Measurements from ENCODE around the gene PCDH8. TPM values are rescaled to one million over a fixed set of nuclear protein-coding genes. Genes with fewer than 3 reads are reported as not detected.

The PCDH8 gene
- total and polyA plus RNA-seq, 2 of the 4 experiments (the other 2 are of a cell fraction), result not detected

GRCh38 chr13:52833296-52833875, 15.1 kb downstream of the PCDH8 start:
- no peak for TF ChIP-seq NFE2L2 (IDR thresholded peaks at IDR 0.05; ENCODE audit: low read depth, low read length)
- TF ChIP-seq ELK1 (IDR thresholded peaks at IDR 0.05; ENCODE audit: borderline replicate concordance, low read depth, low read length), result no peak
- TF ChIP-seq CEBPB (IDR thresholded peaks at IDR 0.05; ENCODE audit: low read depth, low read length), result no peak
- no peak for TF ChIP-seq CTCF (conservative IDR thresholded peaks at IDR 0.05; ENCODE audit: low read depth, low read length)
- no peak for TF ChIP-seq CHD1 (IDR thresholded peaks at IDR 0.05; ENCODE audit: low read depth, low read length)
- no peak for TF ChIP-seq BHLHE40 (IDR thresholded peaks at IDR 0.05; ENCODE audit: low read depth, low read length)
- no peak for TF ChIP-seq SMC3 (IDR thresholded peaks at IDR 0.05; ENCODE audit: low read depth, low read length)
- no peak for TF ChIP-seq MAFK (IDR thresholded peaks at IDR 0.05; ENCODE audit: low read depth, low read length)
- no peak for TF ChIP-seq RFX5 (IDR thresholded peaks at IDR 0.05; ENCODE audit: low read depth, low read length)
- no peak for TF ChIP-seq FOS (IDR thresholded peaks at IDR 0.05; ENCODE audit: low read depth, low read length)
- TF ChIP-seq MXI1 (IDR thresholded peaks at IDR 0.05; ENCODE audit: borderline replicate concordance, low read depth, low read length), result no peak
- no peak for TF ChIP-seq RCOR1 (IDR thresholded peaks at IDR 0.05; ENCODE audit: insufficient replicate concordance, low read length)
- TF ChIP-seq RAD21 (IDR thresholded peaks at IDR 0.05; ENCODE audit: low read length), result no peak
- TF ChIP-seq MAZ (IDR thresholded peaks at IDR 0.05; ENCODE audit: borderline replicate concordance, low read depth, low read length), result no peak
- no peak for TF ChIP-seq POLR2A (IDR thresholded peaks at IDR 0.05; ENCODE audit: low read depth, low read length)
- no peak for TF ChIP-seq USF2 (IDR thresholded peaks at IDR 0.05; ENCODE audit: low read depth, low read length)
- H3K14ac ChIP-seq (replicated peaks; ENCODE audit: low read depth, low read length), result no peak overlapping the region
- no peak overlapping the region for H2AFZ ChIP-seq (replicated peaks; ENCODE audit: low read length, poor library complexity)
- no peaks in the 10 kb centered on the region for H3K27me3 ChIP-seq (ENCODE audit: control insufficient read depth, insufficient read depth, low read length)
- H4K8ac ChIP-seq (ENCODE audit: low read depth in 2 of 2, low read length in 2 of 2), result no peak overlapping the region
- no peak overlapping the region for H3K56ac ChIP-seq (ENCODE audit: extremely low read depth, insufficient read depth, low read length)
- no peak overlapping the region for H2BK15ac ChIP-seq (ENCODE audit: low read depth, low read length)
- H3K9ac ChIP-seq (ENCODE audit: low read depth, low read length), result no peak overlapping the region
- no peaks in the 10 kb centered on the region for H4K20me1 ChIP-seq (ENCODE audit: insufficient read depth, low read length)
- H2AK9ac ChIP-seq (replicated peaks; ENCODE audit: low read depth, low read length, poor library complexity), result no peak overlapping the region
- no peak overlapping the region for H3K4ac ChIP-seq (ENCODE audit: low read depth, low read length)
- dilution Hi-C loops (cut with HindIII; ENCODE audit: low sequenced_read_pairs, unreplicated experiment) (no loop called here), intact Hi-C loops (cut with micrococcal nuclease) (no loop called here), in situ Hi-C loops (cut with MboI; ENCODE audit: low sequenced_read_pairs) (no loop called here)
- H3K4me1 ChIP-seq (ENCODE audit: control insufficient read depth, insufficient read depth, low read length), result no peaks in the 10 kb centered on the region
- no peak overlapping the region for H3K18ac ChIP-seq (ENCODE audit: low read depth, low read length)
- no peak overlapping the region for H2BK120ac ChIP-seq (ENCODE audit: low read depth, low read length)
- ChIA-PET CTCF (no interaction called here), POLR2A (ENCODE audit: unreplicated experiment) (no interaction called here)
- H2BK5ac ChIP-seq (ENCODE audit: low read depth, low read length, poor library complexity, severe bottlenecking), result no peak overlapping the region
- H3K9me3 ChIP-seq (ENCODE audit: control insufficient read depth, insufficient read depth, low read length), result no peaks in the 10 kb centered on the region
- no peak overlapping the region for H3K27ac ChIP-seq (ENCODE audit: insufficient read depth, low read length)
- no TSS peak for BruUV-seq (replicated peaks)
- H2AK5ac ChIP-seq (ENCODE audit: low read depth, low read length), result no peak overlapping the region
- H4K5ac ChIP-seq (ENCODE audit: low read depth, low read length), result no peak overlapping the region
- no peak overlapping the region for H4K91ac ChIP-seq (ENCODE audit: insufficient read depth, low read depth, low read length)
- no peak overlapping the region for H3K4me3 ChIP-seq (ENCODE audit: insufficient read depth, low read depth, low read length)
- H3K9me1 ChIP-seq (ENCODE audit: insufficient read depth, low read length), result no peaks in the 10 kb centered on the region
- no peak for ATAC-seq (ENCODE audit: low read depth)
- H3K79me1 ChIP-seq (ENCODE audit: low read depth in 1 of 2, low read length in 2 of 2), result no peaks in the 10 kb centered on the region
- H2BK20ac ChIP-seq (ENCODE audit: low read depth, low read length), result no peak overlapping the region
- H3K23ac ChIP-seq (ENCODE audit: low read depth, low read length), result no peak overlapping the region
- no peak for DNase-seq
- WGBS, 2 experiments (ENCODE audit: extremely low coverage in 2 of 2, insufficient read length in 1 of 2), result 17% methylated on average over 1 of the region's 7 CpGs; no CpG with 5 or more reads in 1 of the 2 experiments
- H3K36me3 ChIP-seq (ENCODE audit: control insufficient read depth, insufficient read depth, low read length), result no peaks in the 10 kb centered on the region
- no peak overlapping the region for H3K4me2 ChIP-seq (ENCODE audit: low read depth, low read length)
